K562 (cell line): Measurements from ENCODE around the gene OR2AG1. TPM values are rescaled to one million over a fixed set of nuclear protein-coding genes. Genes with fewer than 3 reads are reported as not detected.

ENCODE experiments used
- MYNN ChIP-seq, 2 experiments: sonication (generic); formaldehyde crosslinking in 1 of 2; IDR thresholded peaks; 2 replicates each; pipeline versions ENCODE4 v1.5.0 to v1.6.1; 2016 to 2020; ENCODE audit warnings: antibody characterized with exemption in 1 of 2, missing genetic modification reagents in 1 of 2
- YY1 ChIP-seq, 3 experiments: IDR thresholded peaks; 2 replicates each; pipeline ENCODE4 v1.6.1; 2011; ENCODE audit warnings: low read length in 2 of 3, mild to moderate bottlenecking in 2 of 3, moderate library complexity in 2 of 3, borderline replicate concordance in 1 of 3, control low read depth in 1 of 3, low read depth in 1 of 3; ENCODE audit not compliant: insufficient read depth in 3 of 3, insufficient replicate concordance in 2 of 3, control insufficient read depth in 1 of 3, insufficient read length in 1 of 3; ENCODE audit errors: extremely low read depth in 1 of 3
- polyA plus RNA-seq, 8 experiments: library from polyadenylated mRNA; depleted of rRNA in 4 of 8; stranded (reverse) in 5 of 8; unstranded in 3 of 8; fragments of >200 nt; fragmentation: Nextera tagmentation in 2 of 8; fragmentation: Illumina TruSeq in 1 of 8; extraction: Ambion mirVana in 2 of 8; extraction: Trizol in 1 of 8; gene quantifications; 2 replicates each; pipeline versions ENCODE4 v1.2.1 to v1.2.3, GENCODE V29; 2011 to 2014; ENCODE audit warnings: inconsistent platforms in 1 of 8, missing spikeins in 1 of 8
- total RNA-seq, 7 experiments: library from RNA; depleted of rRNA in 6 of 7; stranded (reverse); fragments of >200 nt in 6 of 7; fragmentation: Illumina TruSeq in 2 of 7; extraction: Trizol in 2 of 7; gene quantifications; 2 replicates each; pipeline versions ENCODE4 v1.2.1 to v1.2.3, GENCODE V29; 2011 to 2021; ENCODE audit warnings: low replicate concordance in 1 of 7
- TF ChIP-seq, protein P1 (sequence below): sonication (generic); formaldehyde crosslinking; IDR thresholded peaks from 2 replicates; pipeline ENCODE4 v1.5.0; 2020; ENCODE audit warnings: missing genetic modification reagents
- TF ChIP-seq, protein P2 (sequence below), 2 experiments: fragments of 450-650 bp in 1 of 2; sonication (generic) in 1 of 2; formaldehyde crosslinking in 1 of 2; IDR thresholded peaks; 2 replicates each; pipeline versions ENCODE4 v1.7.1 to v1.9.0; 2016 to 2022; ENCODE audit warnings: inconsistent platforms in 1 of 2, mild to moderate bottlenecking in 1 of 2, missing genetic modification reagents in 1 of 2
- TF ChIP-seq, protein P3 (sequence below): fragments of 450-650 bp; IDR thresholded peaks from one replicate; pipeline ENCODE4 v1.6.1; 2018; ENCODE audit warnings: mild to moderate bottlenecking, moderate library complexity; ENCODE audit not compliant: partially characterized antibody
- TF ChIP-seq, protein P4 (sequence below): sonication (generic); formaldehyde crosslinking; IDR thresholded peaks from 2 replicates; pipeline ENCODE4 v1.8.1; 2023; ENCODE audit warnings: mild to moderate bottlenecking, missing genetic modification reagents, moderate library complexity
- TF ChIP-seq, protein P5 (sequence below): IDR thresholded peaks from 2 replicates; pipeline ENCODE4 v1.6.1; 2011; ENCODE audit warnings: borderline replicate concordance, low read depth, mild to moderate bottlenecking, moderate library complexity, low read length; ENCODE audit not compliant: insufficient read depth, poor library complexity, severe bottlenecking
- TF ChIP-seq, protein P6 (sequence below): fragments of 450-650 bp; formaldehyde crosslinking; conservative IDR thresholded peaks from 2 replicates; pipeline ENCODE4 v1.4.0; 2022; ENCODE audit warnings: mild to moderate bottlenecking, missing genetic modification characterization

The OR2AG1 gene
- total and polyA plus RNA-seq, 9 of the 15 experiments (the other 6 are each of a cell fraction or from before 2014, with no cell fraction given) = 0.05 to 0.11 (median 0.07) TPM; not detected in 5

DNA sequence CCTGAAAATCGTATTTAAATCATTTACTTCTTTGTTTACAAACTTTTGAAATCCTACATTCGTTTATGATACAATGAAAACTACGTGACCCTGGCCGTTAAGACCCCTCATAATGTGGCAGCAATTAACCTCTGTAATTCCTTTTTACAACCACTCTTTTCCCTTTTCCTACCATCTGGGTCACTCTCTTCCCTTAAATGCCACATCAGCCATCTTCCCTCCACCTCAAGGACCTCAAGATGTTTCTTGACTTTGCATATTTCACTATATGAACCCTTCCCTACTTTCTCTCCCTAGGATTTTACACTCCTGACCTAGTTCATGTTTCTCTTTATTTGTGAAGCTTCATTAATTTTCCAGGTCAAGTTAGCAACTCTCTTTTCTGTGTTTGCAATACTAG lies 37.8 kb upstream of the OR2AG1 start (continued):
- TF ChIP-seq, protein P1, sequence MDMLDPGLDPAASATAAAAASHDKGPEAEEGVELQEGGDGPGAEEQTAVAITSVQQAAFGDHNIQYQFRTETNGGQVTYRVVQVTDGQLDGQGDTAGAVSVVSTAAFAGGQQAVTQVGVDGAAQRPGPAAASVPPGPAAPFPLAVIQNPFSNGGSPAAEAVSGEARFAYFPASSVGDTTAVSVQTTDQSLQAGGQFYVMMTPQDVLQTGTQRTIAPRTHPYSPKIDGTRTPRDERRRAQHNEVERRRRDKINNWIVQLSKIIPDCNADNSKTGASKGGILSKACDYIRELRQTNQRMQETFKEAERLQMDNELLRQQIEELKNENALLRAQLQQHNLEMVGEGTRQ (CRISPR knock-in tag) = no peak
- TF ChIP-seq, protein P2, sequence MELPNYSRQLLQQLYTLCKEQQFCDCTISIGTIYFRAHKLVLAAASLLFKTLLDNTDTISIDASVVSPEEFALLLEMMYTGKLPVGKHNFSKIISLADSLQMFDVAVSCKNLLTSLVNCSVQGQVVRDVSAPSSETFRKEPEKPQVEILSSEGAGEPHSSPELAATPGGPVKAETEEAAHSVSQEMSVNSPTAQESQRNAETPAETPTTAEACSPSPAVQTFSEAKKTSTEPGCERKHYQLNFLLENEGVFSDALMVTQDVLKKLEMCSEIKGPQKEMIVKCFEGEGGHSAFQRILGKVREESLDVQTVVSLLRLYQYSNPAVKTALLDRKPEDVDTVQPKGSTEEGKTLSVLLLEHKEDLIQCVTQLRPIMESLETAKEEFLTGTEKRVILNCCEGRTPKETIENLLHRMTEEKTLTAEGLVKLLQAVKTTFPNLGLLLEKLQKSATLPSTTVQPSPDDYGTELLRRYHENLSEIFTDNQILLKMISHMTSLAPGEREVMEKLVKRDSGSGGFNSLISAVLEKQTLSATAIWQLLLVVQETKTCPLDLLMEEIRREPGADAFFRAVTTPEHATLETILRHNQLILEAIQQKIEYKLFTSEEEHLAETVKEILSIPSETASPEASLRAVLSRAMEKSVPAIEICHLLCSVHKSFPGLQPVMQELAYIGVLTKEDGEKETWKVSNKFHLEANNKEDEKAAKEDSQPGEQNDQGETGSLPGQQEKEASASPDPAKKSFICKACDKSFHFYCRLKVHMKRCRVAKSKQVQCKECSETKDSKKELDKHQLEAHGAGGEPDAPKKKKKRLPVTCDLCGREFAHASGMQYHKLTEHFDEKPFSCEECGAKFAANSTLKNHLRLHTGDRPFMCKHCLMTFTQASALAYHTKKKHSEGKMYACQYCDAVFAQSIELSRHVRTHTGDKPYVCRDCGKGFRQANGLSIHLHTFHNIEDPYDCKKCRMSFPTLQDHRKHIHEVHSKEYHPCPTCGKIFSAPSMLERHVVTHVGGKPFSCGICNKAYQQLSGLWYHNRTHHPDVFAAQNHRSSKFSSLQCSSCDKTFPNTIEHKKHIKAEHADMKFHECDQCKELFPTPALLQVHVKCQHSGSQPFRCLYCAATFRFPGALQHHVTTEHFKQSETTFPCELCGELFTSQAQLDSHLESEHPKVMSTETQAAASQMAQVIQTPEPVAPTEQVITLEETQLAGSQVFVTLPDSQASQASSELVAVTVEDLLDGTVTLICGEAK (IDR thresholded peaks at IDR 0.05) = peak; percentile 22; the same call in 1 of the 2 replicates
- TF ChIP-seq, protein P2 (CRISPR knock-in tag; IDR thresholded peaks at IDR 0.05) = no peak
- TF ChIP-seq, protein P3, sequence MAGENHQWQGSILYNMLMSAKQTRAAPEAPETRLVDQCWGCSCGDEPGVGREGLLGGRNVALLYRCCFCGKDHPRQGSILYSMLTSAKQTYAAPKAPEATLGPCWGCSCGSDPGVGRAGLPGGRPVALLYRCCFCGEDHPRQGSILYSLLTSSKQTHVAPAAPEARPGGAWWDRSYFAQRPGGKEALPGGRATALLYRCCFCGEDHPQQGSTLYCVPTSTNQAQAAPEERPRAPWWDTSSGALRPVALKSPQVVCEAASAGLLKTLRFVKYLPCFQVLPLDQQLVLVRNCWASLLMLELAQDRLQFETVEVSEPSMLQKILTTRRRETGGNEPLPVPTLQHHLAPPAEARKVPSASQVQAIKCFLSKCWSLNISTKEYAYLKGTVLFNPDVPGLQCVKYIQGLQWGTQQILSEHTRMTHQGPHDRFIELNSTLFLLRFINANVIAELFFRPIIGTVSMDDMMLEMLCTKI = no peak
- TF ChIP-seq YY1 (IDR thresholded peaks at IDR 0.05; ENCODE audit: borderline replicate concordance in 1 of 3, control insufficient read depth in 1 of 3, extremely low read depth in 1 of 3, insufficient read depth in 3 of 3, insufficient read length in 1 of 3, insufficient replicate concordance in 2 of 3, low read depth in 1 of 3, low read length in 2 of 3) (peak in 1 of 3 experiments; percentile 11), MYNN (IDR thresholded peaks at IDR 0.05) (no peak), MYNN (CRISPR knock-in tag; IDR thresholded peaks at IDR 0.05) (no peak)
- TF ChIP-seq, protein P4, sequence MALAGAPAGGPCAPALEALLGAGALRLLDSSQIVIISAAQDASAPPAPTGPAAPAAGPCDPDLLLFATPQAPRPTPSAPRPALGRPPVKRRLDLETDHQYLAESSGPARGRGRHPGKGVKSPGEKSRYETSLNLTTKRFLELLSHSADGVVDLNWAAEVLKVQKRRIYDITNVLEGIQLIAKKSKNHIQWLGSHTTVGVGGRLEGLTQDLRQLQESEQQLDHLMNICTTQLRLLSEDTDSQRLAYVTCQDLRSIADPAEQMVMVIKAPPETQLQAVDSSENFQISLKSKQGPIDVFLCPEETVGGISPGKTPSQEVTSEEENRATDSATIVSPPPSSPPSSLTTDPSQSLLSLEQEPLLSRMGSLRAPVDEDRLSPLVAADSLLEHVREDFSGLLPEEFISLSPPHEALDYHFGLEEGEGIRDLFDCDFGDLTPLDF (CRISPR knock-in tag) = no peak
- TF ChIP-seq, protein P5, sequence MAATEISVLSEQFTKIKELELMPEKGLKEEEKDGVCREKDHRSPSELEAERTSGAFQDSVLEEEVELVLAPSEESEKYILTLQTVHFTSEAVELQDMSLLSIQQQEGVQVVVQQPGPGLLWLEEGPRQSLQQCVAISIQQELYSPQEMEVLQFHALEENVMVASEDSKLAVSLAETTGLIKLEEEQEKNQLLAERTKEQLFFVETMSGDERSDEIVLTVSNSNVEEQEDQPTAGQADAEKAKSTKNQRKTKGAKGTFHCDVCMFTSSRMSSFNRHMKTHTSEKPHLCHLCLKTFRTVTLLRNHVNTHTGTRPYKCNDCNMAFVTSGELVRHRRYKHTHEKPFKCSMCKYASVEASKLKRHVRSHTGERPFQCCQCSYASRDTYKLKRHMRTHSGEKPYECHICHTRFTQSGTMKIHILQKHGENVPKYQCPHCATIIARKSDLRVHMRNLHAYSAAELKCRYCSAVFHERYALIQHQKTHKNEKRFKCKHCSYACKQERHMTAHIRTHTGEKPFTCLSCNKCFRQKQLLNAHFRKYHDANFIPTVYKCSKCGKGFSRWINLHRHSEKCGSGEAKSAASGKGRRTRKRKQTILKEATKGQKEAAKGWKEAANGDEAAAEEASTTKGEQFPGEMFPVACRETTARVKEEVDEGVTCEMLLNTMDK = no peak
- TF ChIP-seq, protein P6, sequence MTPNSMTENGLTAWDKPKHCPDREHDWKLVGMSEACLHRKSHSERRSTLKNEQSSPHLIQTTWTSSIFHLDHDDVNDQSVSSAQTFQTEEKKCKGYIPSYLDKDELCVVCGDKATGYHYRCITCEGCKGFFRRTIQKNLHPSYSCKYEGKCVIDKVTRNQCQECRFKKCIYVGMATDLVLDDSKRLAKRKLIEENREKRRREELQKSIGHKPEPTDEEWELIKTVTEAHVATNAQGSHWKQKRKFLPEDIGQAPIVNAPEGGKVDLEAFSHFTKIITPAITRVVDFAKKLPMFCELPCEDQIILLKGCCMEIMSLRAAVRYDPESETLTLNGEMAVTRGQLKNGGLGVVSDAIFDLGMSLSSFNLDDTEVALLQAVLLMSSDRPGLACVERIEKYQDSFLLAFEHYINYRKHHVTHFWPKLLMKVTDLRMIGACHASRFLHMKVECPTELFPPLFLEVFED (CRISPR knock-in tag) = peak; percentile 73; the same call in 1 of the 2 replicates
